Liver (tissue), 3 donors: ENCODE results near the gene PHKB.

Experiments
- HNF4A ChIP-seq, 2 donors: conservative IDR thresholded peaks; 2 replicates each; pipeline ENCODE4 v1.6.1; 2016; ENCODE audit warnings: antibody characterized with exemption in 2 of 2, mild to moderate bottlenecking in 2 of 2
- SP1 ChIP-seq: IDR thresholded peaks from 2 replicates; pipeline ENCODE4 v1.6.1; 2018; ENCODE audit warnings: antibody characterized with exemption, mild to moderate bottlenecking
- TF ChIP-seq, protein P1 (sequence below): fragments of 150-350 bp; IDR thresholded peaks from 2 replicates; pipeline ENCODE4 v1.5.1; 2017; ENCODE audit warnings: improper control_type of control experiment, low read depth, low read length; ENCODE audit not compliant: missing input control
- donor health status: healthy.
- donor health status: healthy.

DNA sequence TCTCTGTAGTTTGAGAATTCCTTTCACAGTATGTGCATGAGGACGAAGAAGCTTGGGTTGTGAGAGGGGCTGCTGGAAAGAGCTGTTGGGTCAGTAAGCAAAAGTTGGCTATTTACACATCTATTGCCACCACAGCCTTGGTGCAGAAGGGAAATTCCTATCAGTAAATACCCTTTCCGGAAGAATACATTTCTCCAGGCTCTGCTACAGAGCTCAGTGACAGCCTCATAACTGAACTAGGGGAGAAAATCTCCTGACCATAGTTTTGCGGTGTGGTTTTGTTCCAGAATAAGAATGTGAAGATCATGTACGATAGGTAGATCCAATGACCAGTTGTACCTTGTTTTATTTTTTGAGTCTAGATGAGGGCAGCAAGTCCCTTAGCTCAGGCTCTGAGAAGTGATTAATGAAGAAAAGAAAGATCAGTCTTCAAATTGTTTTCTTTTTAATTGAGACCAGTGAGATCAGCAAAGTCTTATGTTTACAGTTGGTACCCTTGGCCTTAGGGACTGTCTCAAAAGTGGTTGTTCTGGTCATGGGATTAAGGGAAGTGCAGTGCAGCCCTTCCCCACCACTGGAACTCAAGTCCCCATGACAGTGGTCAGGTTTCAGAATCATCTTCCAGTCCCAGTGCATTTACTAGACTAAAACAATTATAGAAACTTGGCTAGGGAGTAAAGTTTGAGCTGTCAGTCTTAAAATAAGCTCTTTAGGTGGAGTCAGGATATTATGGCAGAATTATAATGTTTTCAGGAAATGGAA, 123.5 kb downstream of the PHKB start:
- TF ChIP-seq, protein P1, sequence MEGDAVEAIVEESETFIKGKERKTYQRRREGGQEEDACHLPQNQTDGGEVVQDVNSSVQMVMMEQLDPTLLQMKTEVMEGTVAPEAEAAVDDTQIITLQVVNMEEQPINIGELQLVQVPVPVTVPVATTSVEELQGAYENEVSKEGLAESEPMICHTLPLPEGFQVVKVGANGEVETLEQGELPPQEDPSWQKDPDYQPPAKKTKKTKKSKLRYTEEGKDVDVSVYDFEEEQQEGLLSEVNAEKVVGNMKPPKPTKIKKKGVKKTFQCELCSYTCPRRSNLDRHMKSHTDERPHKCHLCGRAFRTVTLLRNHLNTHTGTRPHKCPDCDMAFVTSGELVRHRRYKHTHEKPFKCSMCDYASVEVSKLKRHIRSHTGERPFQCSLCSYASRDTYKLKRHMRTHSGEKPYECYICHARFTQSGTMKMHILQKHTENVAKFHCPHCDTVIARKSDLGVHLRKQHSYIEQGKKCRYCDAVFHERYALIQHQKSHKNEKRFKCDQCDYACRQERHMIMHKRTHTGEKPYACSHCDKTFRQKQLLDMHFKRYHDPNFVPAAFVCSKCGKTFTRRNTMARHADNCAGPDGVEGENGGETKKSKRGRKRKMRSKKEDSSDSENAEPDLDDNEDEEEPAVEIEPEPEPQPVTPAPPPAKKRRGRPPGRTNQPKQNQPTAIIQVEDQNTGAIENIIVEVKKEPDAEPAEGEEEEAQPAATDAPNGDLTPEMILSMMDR: no peak
- TF ChIP-seq HNF4A (conservative IDR thresholded peaks at IDR 0.05) (no peak), SP1 (no peak)
